GM18867 (cell line): Measurements from ENCODE around the gene PTPN22.

Experiments
- ATAC-seq: cut with Tn5 transposase; IDR thresholded peaks from one replicate; pipeline ENCODE4 v1.9.1; 2021; ENCODE audit warnings: mild to moderate bottlenecking, moderate library complexity; ENCODE audit not compliant: unreplicated experiment

PTPN22 gene

DNA sequence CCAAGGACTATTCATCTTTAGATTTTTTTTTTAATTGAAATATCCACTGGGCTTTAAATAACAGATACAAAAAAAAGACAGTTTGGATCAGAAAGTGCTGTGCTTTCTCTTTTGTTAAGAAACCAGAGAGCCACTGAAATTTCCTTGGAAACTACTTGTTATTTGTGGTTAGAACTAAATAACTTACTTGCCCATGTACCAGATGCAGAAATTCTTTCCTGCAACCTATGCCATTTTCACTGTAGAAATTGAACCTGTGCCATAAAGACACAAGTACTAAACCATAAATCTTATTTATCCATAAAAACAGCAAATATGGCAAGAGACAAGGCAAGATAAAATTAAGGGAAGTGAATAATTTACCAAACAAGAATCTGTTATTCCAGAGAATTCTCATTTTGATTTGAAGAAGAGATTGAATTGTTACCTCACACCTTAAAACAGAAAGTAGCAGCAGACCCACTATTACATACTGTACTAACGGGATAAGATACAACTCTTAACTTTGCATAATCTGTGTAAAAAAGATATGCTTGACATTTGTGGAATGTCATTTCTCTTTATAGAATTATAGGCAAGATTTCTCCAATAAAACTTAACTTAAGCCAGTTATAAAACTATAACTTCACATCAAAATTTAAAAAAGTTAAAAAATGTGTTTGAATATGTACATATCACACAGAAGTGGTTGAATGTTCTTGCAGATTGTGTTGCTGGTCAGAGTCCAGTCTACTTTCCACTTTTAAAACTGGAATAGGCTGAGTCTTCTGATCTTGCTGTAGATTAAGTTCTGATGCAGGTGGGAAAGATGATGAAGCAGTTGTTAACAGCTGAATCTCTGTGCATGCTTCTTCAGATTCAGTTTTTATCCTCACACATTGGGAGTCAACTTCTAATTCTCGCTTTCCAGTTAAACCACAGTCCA, 105.9 kb downstream of the PTPN22 start:
- ATAC-seq = no peak
